C4-2B (cell line): ENCODE data around the gene KRT27.

Source experiments
- H3K27ac ChIP-seq: fragments of 450-650 bp; 2 replicates; pipeline ENCODE4 v1.5.1; 2017
- ZFX ChIP-seq: fragments of 450-650 bp; IDR thresholded peaks from 2 replicates; pipeline ENCODE4 v1.6.1; 2017
- TF ChIP-seq, protein P1 (sequence below): fragments of 450-650 bp; conservative IDR thresholded peaks from 2 replicates; pipeline ENCODE4 v1.5.1; 2017; ENCODE audit warnings: mild to moderate bottlenecking

Gene KRT27

DNA sequence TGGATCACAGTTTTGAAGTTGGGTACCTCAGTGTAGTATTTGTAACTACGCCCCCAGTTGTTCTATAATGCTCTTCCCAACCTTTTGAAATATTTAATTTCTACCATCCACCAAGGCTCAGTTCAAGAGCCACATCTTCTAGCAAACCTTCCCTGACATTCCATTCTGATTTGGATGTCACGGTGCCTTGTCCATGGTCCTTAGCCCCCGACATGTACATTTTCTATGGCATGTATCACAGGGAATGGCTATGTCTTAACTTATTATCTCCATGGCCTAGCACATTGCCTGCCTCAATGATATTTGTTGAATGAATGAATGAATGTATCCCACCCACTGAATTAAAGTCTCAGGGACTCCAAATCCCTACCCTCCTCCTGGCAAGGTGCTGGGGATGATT lies 23.8 kb upstream of the KRT27 start:
- TF ChIP-seq, protein P1, sequence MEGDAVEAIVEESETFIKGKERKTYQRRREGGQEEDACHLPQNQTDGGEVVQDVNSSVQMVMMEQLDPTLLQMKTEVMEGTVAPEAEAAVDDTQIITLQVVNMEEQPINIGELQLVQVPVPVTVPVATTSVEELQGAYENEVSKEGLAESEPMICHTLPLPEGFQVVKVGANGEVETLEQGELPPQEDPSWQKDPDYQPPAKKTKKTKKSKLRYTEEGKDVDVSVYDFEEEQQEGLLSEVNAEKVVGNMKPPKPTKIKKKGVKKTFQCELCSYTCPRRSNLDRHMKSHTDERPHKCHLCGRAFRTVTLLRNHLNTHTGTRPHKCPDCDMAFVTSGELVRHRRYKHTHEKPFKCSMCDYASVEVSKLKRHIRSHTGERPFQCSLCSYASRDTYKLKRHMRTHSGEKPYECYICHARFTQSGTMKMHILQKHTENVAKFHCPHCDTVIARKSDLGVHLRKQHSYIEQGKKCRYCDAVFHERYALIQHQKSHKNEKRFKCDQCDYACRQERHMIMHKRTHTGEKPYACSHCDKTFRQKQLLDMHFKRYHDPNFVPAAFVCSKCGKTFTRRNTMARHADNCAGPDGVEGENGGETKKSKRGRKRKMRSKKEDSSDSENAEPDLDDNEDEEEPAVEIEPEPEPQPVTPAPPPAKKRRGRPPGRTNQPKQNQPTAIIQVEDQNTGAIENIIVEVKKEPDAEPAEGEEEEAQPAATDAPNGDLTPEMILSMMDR, result no peak
- TF ChIP-seq ZFX, result no peak

DNA sequence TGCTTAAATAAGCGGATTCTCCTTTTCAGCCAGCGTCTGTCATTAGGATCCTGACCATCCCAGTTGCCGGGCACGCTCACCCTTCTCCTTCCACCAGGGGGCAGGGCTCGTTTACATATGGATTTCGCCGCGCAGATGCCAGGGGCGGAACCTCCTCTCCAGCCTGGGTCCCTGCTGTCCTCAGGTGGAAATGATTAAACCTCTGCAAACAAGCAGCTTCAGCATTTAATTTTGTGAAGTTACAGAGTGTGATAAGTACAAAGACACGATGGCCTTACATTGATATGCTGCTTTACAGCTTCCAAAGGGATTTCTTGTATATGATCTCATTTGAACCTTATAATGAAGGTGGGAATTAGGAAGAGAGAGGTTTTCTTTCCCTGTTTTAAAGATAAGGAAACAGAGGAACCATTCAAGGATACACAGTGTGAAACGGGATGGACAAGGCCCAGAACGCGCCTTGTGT lies 21.3 kb upstream of the KRT27 start:
- no peak overlapping the region for H3K27ac ChIP-seq
- no peak for TF ChIP-seq ZFX
- TF ChIP-seq, protein P1, result peak; percentile 97

More for the DNA sequence above, 23.8 kb upstream of the KRT27 start:
- no peak overlapping the region for H3K27ac ChIP-seq

DNA sequence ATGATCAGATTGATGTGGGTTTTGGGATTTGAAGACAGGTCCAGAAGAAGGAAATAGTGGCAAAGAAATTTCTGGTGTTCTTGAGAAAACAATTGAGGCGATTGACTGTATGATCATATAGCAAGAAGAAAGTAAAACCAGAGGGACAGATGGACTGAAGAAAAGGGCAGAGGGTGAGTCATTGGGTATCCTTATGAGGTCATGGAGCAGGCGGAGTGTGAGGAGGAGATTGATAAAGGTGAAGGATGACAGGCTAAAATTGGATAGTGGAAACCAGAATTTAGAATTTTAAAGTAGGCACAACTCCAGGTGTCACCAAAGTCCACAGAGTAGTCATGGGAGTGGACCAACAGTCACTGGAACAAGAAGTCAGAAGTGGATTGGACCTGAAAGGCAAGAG lies 18.8 kb upstream of the KRT27 start:
- H3K27ac ChIP-seq, result no peak overlapping the region

DNA sequence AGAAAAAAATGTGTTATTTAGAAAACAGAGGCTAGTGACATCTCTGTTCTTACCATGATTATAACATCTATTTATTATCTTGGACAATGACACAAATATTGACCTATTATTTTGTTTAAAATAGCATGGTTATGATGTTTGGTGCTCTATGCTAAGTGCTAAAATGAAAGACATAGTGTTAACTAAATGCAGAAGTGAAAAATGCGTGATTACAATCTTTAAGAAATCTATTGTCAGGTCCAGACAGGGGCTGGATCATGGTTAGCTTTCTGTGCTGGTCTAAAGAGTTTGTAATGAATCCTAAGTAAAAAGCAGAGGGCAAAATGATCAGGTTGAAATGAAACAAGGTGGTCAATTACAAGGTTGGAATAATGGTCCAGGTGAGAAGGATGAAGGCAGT lies 18.0 kb upstream of the KRT27 start:
- no peak for TF ChIP-seq ZFX
- TF ChIP-seq, protein P1, result no peak
- no peak overlapping the region for H3K27ac ChIP-seq

More for the DNA sequence above, 18.8 kb upstream of the KRT27 start:
- TF ChIP-seq, protein P1, result no peak
- no peak for TF ChIP-seq ZFX

DNA sequence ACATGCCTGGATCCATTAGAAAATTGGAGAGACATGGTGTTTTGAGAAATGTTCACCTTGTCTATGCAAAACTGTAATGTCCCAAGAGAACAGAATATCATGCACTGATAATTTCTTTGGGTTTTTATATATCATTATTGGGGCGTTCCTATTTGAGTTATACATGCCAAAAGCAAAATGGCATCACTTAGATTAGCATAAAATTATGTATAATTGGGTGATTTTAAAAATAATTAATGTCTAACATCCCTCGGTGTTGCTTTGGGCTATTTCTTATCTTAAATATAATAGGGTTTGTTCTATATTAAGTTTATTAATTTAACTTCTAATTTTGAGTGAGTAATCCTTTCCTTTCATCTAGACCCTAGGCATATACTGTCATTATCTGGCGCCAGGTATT lies 17.5 kb upstream of the KRT27 start, which contains the start of gene KRT28:
Gene KRT28, minus strand, starts transcription at position 101 of the 400 bp plus-strand sequence. Its CDS starts 66 bp downstream, at position 35.
- no peak for TF ChIP-seq ZFX
- TF ChIP-seq, protein P1, result no peak
- no peak within 1 kb of the TSS for H3K27ac ChIP-seq

DNA sequence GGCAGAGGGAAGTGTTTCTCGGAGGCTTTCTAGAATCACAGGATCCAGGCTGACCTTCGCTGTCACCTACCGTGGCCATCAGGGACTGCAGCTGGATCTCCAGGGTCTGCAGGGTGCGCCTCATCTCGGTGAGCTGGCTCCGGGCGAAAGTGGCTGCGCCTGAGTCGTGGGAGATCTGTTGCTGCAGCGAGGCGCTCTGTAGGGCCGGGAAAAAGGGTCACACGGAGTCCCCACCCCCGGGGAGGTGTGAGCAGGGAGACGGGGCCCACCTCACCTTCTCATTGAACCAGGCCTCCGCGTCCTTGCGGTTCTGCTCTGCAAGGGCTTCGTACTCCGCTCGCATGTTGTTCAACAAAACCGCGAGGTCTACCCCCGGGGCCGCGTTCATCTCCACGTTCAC lies 14.5 kb upstream of the KRT27 start:
- TF ChIP-seq, protein P1, result no peak
- H3K27ac ChIP-seq, result no peak overlapping the region

DNA sequence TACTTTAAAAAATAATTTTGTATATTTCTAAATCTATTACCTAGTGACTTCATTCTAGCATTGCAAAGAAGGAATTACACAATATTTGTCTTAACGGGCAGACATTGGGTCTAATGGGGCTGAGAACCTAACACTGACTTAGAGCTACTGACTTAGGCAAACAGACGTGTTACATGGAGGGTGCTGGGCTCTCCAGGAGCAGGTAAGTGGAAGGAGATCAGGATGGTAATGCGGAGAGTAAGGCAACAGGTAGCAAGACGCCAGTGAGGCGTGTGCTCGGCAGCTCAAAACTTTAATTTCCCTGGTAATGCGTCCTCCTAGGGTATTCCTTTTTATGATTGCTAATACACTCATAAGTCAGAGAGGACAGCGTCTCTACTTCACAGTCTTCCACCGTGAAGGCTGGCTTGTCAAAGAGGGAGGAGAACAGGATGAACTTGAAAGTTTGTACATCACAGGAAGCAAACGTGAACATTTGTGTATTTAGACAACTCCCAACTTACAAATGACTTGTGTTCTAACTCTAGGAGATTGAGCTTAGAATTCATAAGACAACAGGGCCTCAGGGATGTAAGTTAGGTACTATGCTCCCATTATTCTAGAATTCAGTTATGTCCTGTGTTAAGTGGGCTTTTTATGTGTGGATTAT lies 12.8 kb upstream of the KRT27 start:
- H3K27ac ChIP-seq, result no peak overlapping the region
- TF ChIP-seq, protein P1, result no peak
- TF ChIP-seq ZFX, result no peak
